ENCODE measurements around the gene KLHL25.

Gene KLHL25

GRCh38 chr15:85749261-85750151 is 45.2 kb downstream of the KLHL25 start:
- Histone ChIP-seq H3K9me3 (ENCODE audit: control insufficient read depth, insufficient read depth, low read length) (no peaks in the 10 kb centered on the region), H3K27ac (ENCODE audit: low read depth, low read length) (no peak overlapping the region), H3K4me1 (ENCODE audit: control insufficient read depth, low read length) (no peaks in the 10 kb centered on the region), H3K27me3 (ENCODE audit: control insufficient read depth, low read length) (no peaks in the 10 kb centered on the region), H4K20me1 (ENCODE audit: control insufficient read depth, insufficient read depth, low read depth, low read length) (no peaks in the 10 kb centered on the region; the same call in 1 of the 2 replicates), H3K4me2 (ENCODE audit: low read length) (no peak overlapping the region), H3F3A (ENCODE audit: control insufficient read depth, insufficient read depth) (0 out of 2 replicates have a peak, but pooled peaks cover 6% of the 10 kb centered on the region), H3K4me3 (ENCODE audit: low read length) (no peak overlapping the region), H3K9me2 (replicated peaks; ENCODE audit: control insufficient read depth, low read length) (no peaks in the 10 kb centered on the region), H3K36me3 (ENCODE audit: control insufficient read depth, low read length) (peaks cover 43% of the 10 kb centered on the region), H3K79me2 (ENCODE audit: control insufficient read depth, low read length) (no peaks in the 10 kb centered on the region)
- TF ChIP-seq EZH2phosphoT487 (IDR thresholded peaks at IDR 0.05; ENCODE audit: borderline replicate concordance, low read length) (no peak), CTCF (IDR thresholded peaks at IDR 0.05; ENCODE audit: low read depth, low read length, poor library complexity, severe bottlenecking) (no peak)

GRCh38 chr15:85748729-85749128 is 46.0 kb downstream of the KLHL25 start:
- Histone ChIP-seq H3K79me2 (ENCODE audit: control insufficient read depth, low read length) (no peaks in the 10 kb centered on the region), H3F3A (ENCODE audit: control insufficient read depth, insufficient read depth) (0 out of 2 replicates have a peak, but pooled peaks cover 6% of the 10 kb centered on the region), H4K20me1 (ENCODE audit: control insufficient read depth, insufficient read depth, low read depth, low read length) (no peaks in the 10 kb centered on the region; the same call in 1 of the 2 replicates), H3K4me3 (ENCODE audit: low read length) (no peak overlapping the region), H3K4me1 (ENCODE audit: control insufficient read depth, low read length) (no peaks in the 10 kb centered on the region), H3K27me3 (ENCODE audit: control insufficient read depth, low read length) (no peaks in the 10 kb centered on the region), H3K27ac (ENCODE audit: low read depth, low read length) (no peak overlapping the region), H3K9me3 (ENCODE audit: control insufficient read depth, insufficient read depth, low read length) (no peaks in the 10 kb centered on the region), H3K36me3 (ENCODE audit: control insufficient read depth, low read length) (peaks cover 51% of the 10 kb centered on the region), H3K4me2 (ENCODE audit: low read length) (no peak overlapping the region), H3K9me2 (replicated peaks; ENCODE audit: control insufficient read depth, low read length) (no peaks in the 10 kb centered on the region)
- no peak for TF ChIP-seq EZH2phosphoT487 (IDR thresholded peaks at IDR 0.05; ENCODE audit: borderline replicate concordance, low read length)
- no peak for TF ChIP-seq CTCF (IDR thresholded peaks at IDR 0.05; ENCODE audit: low read depth, low read length, poor library complexity, severe bottlenecking)

GRCh38 chr15:85748176-85748575 is 46.5 kb downstream of the KLHL25 start:
- no peaks in the 10 kb centered on the region for H3K4me1 ChIP-seq (ENCODE audit: control insufficient read depth, low read length)
- no peaks in the 10 kb centered on the region for H3K79me2 ChIP-seq (ENCODE audit: control insufficient read depth, low read length)
- H3K27me3 ChIP-seq (ENCODE audit: control insufficient read depth, low read length) = no peaks in the 10 kb centered on the region
- H3K36me3 ChIP-seq (ENCODE audit: control insufficient read depth, low read length) = peaks cover 56% of the 10 kb centered on the region
- no peaks in the 10 kb centered on the region for H3K9me3 ChIP-seq (ENCODE audit: control insufficient read depth, insufficient read depth, low read length)
- H3F3A ChIP-seq (ENCODE audit: control insufficient read depth, insufficient read depth) = 0 out of 2 replicates have a peak, but pooled peaks cover 6% of the 10 kb centered on the region
- H3K4me3 ChIP-seq (ENCODE audit: low read length) = no peak overlapping the region
- no peaks in the 10 kb centered on the region; the same call in 1 of the 2 replicates for H4K20me1 ChIP-seq (ENCODE audit: control insufficient read depth, insufficient read depth, low read depth, low read length)
- no peak overlapping the region for H3K4me2 ChIP-seq (ENCODE audit: low read length)
- TF ChIP-seq EZH2phosphoT487 (IDR thresholded peaks at IDR 0.05; ENCODE audit: borderline replicate concordance, low read length) (no peak), CTCF (IDR thresholded peaks at IDR 0.05; ENCODE audit: low read depth, low read length, poor library complexity, severe bottlenecking) (no peak)
- H3K9me2 ChIP-seq (replicated peaks; ENCODE audit: control insufficient read depth, low read length) = no peaks in the 10 kb centered on the region
- no peak overlapping the region for H3K27ac ChIP-seq (ENCODE audit: low read depth, low read length)

All from DOHH2 (cell line).